DMS53 (cell line): Measurements from ENCODE around the gene CEP78.
"Not testable (repeated sequence)": the region's sequence is repeated elsewhere in the genome, so short reads cannot be mapped to it uniquely, and the experiment has no call there.

Experiments used
- DNase-seq: peaks from one replicate; lab custom pipeline; 2025; lab: John Stamatoyannopoulos, UW

The CEP78 gene

DNA sequence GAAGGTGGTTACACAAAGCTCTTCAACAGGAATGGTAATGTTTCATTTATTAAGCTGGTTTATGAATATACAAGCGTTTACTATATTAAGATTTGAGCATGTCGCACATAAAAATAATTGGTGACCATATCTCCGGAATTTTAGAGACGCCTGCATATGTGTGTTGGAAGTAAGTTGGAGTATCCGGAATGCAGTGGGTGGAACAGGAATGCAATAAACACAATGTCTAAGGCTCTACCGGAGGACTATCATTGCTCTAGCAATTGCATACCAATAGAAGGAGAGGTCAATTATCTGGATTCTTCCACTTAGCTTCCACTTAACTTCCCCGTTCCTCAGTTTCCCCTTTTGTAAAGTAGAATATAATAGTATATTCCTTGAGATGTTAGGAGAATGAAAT is 1.1 kb upstream of the CEP78 start:
- no peak for DNase-seq

DNA sequence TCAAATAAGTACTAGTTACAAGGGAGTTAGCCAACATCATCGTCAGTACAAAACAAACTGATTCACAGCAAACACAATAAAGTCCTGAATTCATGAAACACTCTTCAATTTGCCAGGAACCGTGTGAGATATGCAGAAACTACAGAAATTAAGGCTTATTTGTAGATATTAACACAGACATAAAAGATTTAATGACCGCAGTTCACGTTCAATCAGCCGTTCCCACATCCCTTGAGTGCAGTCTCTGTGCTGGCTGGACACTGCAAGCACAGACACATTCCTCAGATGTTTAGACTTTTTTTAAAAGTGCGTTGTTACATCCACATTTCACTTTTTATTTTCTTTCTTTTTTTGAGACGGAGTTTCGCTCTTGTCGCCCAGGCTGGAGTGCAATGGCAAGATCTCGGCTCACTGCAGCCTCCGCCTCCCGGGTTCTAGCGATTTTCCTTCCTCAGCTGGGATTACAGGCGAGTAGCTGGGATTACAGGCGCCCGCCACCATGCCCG is 566 bp upstream of the CEP78 start:
- peak; percentile 36 for DNase-seq

DNA sequence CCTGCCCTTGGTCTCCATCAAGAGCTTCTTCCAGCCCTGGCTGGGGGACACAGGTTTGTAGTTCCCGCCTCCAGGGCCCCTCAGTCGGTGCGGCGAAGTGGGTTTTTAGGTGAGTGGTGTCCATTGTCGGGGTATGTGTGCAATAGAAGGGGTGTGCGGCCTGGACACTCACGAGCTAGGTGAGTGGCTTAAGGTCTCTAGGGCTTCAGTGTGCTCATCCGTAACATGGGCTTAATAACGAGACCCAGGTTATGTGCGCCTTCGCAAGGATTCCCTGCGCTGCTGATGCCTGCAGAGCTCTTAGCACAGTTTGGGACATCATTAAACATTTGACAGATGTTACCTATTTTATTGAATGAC is 656 bp downstream of the CEP78 start:
- peak; percentile 63 for DNase-seq

DNA sequence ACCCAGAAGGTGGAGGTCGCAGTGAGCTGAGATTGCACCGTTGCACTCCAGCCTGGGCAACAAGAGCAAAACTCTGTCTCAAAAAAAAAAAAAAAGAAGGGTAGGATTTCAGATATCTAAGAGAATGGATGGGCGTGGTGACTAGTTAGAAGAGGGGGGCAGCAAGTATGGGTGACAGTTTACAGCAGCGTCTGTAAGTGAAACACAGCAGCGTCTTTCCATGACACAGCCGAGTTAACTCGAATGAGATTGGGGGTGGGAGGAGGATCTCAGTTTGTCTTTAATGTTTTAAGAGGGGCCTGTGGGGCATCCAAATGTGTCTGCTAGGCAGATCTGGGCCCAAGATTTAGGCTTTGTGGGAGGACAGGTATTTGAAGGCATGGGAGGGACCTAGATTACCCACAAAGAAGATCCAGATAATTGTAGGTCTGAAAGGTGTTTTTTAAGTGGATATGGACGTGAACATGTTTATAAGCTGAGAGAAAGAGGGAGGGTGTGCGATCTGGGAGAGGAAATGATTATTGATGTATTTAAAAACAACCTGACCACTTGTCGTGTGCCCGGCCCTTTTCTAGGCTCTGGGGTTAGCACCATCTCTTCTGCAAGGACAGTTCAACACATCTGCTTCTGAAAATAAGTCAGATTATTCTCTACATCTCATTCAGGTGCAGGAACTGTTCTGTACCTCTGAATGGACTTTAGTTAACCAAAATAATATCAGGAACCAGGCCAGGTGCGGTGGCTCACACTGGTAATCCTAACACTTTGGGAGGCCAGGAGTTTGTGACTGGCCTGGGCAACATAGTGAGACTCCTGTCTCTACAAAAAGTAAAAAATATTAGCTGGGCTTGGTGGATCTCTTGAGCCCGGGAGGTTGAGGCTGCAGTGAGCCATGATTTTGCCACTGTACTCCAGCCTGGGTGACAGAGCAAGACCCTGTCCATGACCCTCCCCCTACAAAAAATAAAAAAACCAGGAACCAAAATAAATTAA is 2.5 kb downstream of the CEP78 start:
- DNase-seq: no peak

DNA sequence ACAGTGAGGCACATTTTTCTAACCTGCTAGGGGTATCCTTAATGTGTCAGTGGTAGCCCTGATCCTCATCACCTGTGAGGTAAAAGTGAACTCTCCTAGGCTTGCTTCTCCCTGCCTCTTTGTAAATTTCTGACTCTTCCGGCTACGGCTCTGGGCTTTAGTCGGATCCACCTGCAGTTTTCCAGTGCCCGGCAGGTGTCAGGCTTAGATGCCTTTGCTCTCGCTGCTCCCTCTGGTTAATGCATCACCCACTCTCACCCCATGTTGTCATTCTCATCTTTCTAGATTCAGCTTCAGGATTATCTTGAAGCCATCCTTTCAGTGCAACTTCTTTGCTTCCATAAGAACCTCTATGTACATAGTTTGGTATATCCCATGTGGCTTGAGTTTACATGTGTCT is 3.6 kb downstream of the CEP78 start:
- DNase-seq: no peak

DNA sequence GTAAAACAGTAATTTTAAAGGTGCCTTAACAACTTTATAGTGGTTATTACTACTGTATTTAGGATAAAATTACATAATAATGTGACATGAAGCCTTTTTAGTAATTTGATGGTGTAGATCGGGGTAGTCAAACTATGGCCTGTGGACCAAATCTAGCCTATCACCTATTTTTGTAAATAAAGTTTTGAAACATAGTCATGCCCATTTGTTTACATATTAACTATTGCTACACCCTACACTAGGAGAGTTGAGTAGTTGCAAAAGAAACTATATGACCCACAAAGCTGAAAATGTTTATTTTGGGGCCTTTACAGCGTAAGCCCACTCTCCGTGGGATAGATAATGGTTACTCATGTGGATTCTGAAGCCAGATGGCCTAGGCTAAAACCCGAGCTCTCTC is 6.2 kb downstream of the CEP78 start:
- no peak for DNase-seq

DNA sequence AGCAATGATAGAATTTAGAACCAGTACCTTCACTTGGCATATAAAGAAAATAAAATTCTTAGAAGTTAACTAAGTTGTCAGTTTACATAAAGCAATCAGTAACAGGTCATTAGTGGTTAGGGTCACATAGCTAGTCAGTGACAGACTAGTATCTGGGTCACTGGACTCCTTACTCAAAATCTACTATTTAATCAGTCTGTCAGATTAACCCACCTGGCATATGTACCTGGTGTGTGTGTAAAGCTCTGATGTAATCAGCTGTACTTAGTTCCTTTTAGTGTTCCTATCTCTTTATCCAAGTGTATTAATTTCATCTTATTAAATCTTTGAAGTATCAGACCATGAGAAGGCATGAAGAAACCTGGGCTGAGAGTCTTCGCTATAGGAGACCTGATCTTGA is 7.3 kb downstream of the CEP78 start:
- DNase-seq: no peak

DNA sequence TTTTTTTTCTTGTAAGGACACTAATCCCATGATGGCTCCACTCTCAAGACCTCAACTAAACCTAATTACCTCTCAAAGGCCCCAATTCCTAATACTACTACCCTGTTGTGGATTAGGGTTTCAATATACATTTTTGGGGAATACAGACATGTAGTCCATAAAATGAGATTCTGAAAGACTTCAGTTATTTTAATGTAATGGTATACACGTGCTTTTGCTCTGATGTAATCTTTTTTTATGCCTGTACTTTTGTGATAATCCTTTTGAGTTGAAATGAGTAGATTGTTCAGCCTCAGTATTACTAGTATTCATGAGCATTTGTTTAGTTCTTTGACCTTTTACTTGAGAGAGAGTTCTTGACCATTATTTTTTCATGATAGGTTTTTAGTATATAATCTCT is 9.5 kb downstream of the CEP78 start:
- no peak for DNase-seq

DNA sequence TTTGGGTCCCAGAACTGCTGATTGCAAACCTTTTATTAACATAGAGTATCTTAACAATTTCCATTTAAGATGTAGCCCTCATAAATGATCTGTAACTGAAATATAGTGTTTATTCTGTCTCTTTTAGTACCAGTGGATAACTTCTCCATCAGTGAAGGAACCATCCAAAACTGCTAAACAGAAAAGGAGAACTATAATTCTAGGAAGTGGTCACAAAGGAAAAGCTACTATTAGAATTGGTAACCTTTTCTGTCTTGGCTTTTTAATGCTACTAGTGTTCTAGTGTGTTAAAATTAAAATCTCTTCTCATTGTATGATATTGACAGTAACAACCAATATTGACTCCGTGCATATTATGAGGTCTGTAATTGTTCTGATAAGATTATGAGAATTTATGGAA is 12.8 kb downstream of the CEP78 start:
- no peak for DNase-seq

DNA sequence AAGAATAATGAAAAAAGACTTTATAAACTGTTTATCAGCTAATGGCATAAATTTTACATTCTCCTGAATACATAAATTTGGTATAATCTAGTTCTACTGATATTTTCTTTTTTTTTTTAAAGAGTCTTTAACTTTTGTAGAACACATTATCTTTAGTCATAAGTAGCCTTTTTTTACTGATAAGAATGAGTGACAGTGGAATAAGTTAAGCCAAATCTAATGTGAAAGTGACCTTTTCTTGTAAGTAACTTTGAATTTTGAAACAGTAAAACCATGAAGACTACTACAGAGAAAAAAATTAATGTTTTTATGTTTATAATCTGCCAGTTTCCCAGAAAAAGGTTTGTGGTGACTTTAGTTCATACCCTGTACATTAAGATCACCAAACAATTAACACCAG is 13.7 kb downstream of the CEP78 start:
- DNase-seq: no peak

DNA sequence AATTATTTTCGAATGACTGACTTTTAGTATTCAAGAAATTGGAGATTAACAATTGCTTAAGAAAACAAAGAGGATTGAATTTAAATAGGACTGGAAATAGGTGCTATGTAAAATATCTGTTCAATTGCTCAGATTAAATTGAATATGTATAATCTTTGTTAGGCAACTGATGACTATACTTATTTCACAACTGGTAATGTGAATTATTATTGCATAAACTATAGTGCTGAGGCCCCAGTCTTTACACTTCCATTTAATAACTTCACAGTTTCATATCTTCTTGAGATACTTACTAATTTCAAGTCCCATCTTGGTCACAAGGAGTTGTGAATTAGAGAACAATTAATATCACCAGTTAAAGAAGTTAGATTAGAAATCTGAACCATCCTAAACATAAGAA is 16.7 kb downstream of the CEP78 start:
- DNase-seq: no peak

DNA sequence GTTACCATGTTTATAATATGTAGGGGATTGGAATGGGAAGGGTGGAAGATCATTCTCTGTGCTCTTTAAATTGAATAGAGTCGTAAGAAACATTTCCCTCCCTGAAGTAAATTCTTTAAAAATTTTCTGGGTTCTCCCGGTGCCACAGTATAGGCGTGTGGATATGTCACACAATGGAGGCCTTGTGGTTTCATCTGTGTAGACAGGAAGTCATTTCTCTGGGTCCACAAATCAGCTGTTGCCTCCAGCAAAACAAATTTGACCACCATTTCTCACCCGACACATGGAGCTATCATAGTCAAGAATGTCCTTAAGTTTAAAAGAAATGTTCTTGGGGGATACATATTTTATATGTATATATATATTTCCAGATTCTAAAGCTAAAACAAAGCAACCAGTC is 17.4 kb downstream of the CEP78 start:
- no peak for DNase-seq

DNA sequence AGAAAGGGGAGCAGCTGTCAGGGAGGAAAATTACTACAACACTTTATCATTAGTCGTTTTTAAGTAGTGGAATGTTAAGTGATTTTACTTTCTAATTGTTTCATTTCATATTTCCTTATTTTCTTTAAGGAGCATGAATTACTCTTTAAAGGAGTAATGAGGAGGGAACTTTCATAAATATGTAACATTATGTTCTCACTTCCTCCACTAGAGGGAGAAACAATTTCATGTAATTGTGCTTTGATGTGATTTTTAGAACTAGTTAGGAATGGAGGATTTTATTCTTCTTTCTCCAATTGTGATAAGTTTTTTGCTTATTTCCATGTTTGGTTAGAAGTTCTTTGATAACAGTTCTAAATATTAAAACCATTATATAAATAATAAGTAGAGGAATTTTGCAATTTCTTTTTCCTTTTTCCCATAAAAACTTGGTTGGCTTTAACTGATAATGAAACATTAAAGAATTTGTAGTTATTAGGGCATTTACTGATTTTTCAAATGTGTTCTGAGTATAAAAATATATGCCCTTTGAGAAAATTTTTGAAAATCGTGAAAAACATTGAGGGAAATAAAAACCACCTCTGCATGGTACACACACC is 25.6 kb downstream of the CEP78 start:
- DNase-seq: peak; percentile 51

DNA sequence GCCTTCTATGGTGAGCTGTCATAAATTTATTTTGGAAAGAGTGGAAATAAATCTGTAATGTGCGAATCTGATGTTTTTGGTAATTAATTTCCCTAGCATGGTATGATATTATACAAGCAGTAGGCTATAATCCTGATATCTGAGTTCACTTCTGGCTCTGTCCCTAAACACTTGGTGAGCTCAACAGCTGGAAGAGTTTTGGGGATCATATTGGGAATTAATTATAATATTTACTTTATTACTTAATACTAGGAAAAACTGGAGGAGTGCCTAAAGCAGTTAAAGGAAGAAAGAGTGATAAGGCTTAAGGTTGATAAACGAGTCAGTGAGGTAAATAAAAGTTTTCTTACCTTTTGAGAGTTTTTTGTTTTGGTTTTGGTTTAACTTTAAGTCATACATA is 26.8 kb downstream of the CEP78 start:
- no peak for DNase-seq

DNA sequence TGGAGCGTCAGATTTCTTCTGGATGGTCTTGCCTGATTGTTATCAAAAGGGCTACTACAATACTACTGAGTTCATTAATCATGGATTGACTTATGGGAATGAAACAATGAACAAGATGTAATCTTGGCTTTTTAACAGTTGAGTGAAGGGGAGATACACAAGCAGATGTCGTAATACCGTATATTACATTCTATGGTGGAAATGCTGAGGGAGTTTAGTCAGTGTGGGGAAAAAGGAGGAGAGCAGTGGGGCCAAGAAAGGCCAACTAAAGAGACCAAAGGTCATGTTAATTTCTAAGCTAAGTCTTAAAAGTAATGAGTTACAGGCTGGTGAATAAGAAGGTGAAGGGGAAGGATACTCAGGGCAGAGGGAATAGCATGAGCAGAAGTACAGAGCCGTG is 32.0 kb downstream of the CEP78 start:
- no peak for DNase-seq

DNA sequence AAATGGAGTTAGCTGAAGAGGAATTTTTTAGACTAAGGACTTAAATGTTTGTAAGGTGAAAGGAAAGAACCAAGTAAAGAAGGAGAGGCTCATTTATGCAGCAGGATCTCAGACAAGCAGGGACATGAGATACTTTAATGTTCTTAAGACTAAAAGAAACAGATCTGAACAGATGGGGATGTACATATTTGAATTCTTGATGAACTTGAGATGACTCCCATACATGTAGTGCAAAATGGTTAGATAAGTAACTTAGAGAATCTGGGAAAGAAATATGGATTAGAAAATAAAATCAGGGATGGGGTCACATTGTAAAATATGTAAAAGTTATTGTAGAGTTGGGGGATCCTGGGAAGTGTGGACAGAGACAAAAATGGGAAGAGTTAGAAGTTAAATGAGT is 33.9 kb downstream of the CEP78 start:
- no peak for DNase-seq

DNA sequence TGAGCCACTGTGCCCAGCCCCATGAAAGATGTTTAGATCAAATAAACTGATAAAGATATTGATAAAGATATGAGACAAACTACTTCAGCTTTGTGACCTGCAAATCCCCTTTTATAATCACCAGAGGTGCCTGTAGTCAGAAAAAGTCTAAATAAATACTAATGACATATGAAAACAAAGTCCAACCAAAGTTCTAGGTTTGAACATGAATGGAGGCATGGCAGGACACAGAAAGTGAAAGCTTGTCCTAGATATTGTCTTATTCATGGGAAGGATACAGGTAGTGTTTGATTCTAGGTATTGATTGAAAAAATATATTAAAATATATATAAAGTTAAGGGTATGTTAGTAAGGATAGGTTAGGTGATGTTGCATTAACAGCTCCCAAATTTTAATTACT is 36.4 kb downstream of the CEP78 start:
- no peak for DNase-seq

DNA sequence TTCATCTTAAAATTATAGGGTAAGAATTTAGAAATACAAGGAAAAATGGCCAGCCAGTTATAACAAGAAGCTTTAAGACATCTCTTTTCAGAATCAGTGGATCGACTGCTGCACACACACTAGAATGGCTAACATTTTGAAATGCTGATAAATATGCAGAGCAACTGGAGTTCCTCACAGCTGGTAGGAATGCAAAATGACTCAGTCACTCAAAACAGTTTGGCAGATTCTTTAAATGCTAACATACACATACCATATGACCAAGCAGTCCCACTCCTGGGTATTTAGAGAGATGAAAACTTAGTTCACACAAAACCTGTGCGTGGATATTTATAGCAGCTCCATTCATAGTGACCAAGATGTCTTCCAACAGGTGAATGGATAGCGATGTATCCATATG is 37.9 kb downstream of the CEP78 start:
- DNase-seq: no peak

DNA sequence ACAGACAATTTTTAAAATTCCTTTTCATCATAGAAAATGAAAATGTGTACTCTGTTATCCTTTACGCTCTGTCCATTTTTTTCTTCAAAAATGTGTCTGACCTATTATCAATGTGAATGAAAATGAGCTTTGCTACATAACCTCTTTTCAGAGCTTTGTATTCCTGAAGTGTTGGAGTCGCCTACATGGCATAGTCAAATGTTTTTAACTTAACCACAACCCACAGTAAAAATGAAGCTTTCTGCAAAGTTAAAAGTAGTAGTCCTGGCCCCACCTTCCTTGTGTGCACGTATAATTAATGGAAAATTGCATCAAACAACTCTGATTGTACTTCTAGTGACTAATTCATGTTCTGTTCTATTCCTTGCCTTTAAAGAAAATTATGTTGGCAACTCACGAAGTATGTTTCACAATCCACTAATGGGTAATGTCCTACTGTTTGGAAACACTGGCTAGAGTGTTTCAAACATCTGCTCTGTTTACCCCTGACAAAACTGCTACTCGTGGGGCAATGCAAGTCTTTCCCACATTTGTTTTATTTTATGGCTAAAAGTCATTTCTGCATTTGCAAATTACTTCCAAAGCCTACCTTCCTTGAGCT is 42.4 kb downstream of the CEP78 start:
- no peak for DNase-seq

DNA sequence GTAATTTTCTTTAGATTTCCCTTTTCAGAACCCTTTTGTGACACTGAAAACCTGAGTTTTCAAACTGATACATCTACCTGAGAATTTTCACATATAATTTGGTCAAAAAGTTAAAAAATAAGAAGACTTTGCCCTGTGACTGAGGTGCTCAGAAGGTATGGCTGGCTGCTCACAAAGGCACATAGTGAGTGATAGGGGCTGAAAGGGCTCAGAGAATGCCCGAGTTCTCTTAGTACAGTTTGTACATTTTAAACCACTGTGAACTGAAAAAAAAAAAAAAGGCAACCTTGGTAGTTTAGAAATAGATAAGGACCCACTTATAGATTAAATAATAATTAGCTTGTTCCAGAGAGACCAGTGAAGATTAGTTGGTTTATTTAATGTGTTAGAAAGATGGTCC is 42.9 kb downstream of the CEP78 start:
- DNase-seq: no peak

DNA sequence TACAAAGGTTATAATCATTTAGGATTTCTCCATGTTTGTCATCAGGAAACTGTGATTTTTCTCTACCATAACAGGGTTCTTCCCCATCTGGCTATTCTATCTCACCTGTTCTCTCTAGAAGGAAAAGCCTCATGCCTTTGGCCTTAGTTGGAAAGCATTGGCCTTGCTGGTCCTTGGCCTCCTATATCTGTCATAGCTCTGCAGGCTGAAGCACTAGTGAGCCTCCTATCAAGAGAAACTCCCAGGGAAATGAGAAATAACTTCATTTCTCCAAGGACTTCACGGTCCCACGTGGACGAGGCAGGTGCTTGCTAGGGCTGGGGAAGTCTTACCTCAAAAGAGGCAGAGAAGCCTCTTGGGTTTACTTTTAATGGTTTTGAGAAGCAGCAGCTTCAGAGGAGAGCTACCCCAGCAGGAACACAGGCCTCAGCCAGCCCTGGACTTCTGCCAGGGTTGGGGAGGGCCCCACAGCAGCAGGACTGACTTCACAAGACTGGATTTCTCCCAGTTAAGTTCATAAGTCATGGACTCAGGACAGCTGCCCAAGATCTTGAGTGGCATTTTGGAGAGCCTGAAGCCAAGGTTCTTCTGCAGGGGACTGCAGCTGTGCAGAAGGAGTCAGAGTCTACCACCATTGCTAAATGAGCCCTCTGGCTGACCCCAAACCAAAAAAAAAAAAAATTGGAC is 45.2 kb downstream of the CEP78 start:
- peak; percentile 1 for DNase-seq

DNA sequence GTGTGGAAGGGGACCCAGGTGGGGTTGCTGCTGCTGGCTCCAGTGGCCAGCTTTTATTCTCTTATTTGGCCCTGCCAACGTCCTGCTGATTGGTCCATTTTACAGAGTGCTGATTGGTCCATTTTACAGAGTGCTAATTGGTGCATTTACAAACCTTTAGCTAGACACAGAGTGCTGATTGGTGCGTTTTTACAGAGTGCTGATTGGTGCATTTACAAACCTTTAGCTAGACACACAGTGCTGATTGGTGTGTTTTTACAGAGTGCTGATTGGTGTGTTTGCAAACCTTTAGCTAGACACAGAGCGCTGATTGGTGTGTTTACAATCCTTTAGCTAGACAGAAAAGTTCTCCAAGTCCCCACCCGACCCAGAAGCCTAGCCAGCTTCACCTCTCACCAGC is 48.3 kb downstream of the CEP78 start:
- not testable (repeated sequence) for DNase-seq

DNA sequence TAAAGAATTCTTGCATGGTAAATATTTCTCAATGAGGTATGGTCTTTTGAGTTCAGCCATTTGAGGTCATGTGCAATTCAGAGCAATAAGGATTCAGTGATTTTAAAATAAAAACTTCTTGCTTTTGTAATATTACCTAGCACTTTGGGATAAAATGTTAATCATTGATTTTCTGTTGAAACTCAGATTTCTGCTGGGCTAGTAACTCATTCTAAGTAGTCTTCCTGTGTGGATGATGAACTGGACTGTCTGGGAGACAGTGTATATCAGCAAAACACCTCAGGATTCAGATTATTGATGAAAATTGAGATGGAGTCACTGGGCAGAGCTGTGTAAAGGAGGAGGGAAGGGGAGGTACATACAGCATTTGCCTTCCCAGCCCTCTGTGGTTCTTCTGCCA is 50.2 kb downstream of the CEP78 start:
- DNase-seq: no peak
